WTC11 (cell line): Measurements from ENCODE around the gene MYOM3. TPM values are rescaled to one million over a fixed set of nuclear protein-coding genes. Genes with fewer than 3 reads are reported as not detected.
A peak's percentile ranks its signal among the peaks of the same experiment; 100 is the strongest.

Experiments
- ATAC-seq: fragments of 200-7000 bp; cut with Tn5 transposase; 2 replicates; pipeline ENCODE4 v1.10.0; 2021; ENCODE audit warnings: mild to moderate bottlenecking, moderate library complexity
- CTCF ChIA-PET: fragments of 300-600 bp; sonication (Branson Sonifier 250); formaldehyde crosslinking; loops from one replicate; lab custom pipeline; 2021; ENCODE audit warnings: antibody characterized with exemption; lab: Charles Lee
- POLR2A ChIA-PET: fragments of 350-600 bp; sonication (Branson Sonifier 250); formaldehyde crosslinking; loops from one replicate; lab custom pipeline; 2021; ENCODE audit warnings: antibody characterized with exemption; lab: Charles Lee
- DNase-seq: peaks from one replicate; pipeline ENCODE4 v3.0.0; 2021; ENCODE audit warnings: low spot score
- H3K27ac Mint-ChIP-seq: 2 replicates; pipeline ENCODE4 v1.8.0; 2021; ENCODE audit warnings: mixed read lengths
- H3K27me3 Mint-ChIP-seq: 2 replicates; pipeline ENCODE4 v1.8.0; 2021; ENCODE audit warnings: low read depth, mild to moderate bottlenecking, moderate library complexity, mixed read lengths
- H3K36me3 Mint-ChIP-seq: 2 replicates; pipeline ENCODE4 v1.8.0; 2021; ENCODE audit warnings: mixed read lengths
- H3K4me1 Mint-ChIP-seq: 2 replicates; pipeline ENCODE4 v1.8.0; 2022; ENCODE audit warnings: mixed read lengths
- H3K4me3 Mint-ChIP-seq: 2 replicates; pipeline ENCODE4 v1.8.0; 2021; ENCODE audit warnings: mild to moderate bottlenecking, moderate library complexity, mixed read lengths
- H3K9me3 Mint-ChIP-seq: 2 replicates; pipeline ENCODE4 v1.8.0; 2021; ENCODE audit warnings: mixed read lengths
- CBFB ChIP-seq: sonication (generic); formaldehyde crosslinking; IDR thresholded peaks from 2 replicates; pipeline ENCODE4 v1.8.1; 2022; ENCODE audit warnings: mild to moderate bottlenecking, low read depth, missing genetic modification reagents
- ELF4 ChIP-seq: sonication (generic); formaldehyde crosslinking; IDR thresholded peaks from 2 replicates; pipeline ENCODE4 v1.8.1; 2022; ENCODE audit warnings: low read depth, mild to moderate bottlenecking, moderate library complexity, missing genetic modification reagents
- ESRRA ChIP-seq: sonication (generic); formaldehyde crosslinking; IDR thresholded peaks from 2 replicates; pipeline ENCODE4 v1.8.1; 2022; ENCODE audit warnings: mild to moderate bottlenecking, missing genetic modification reagents, borderline replicate concordance
- ETV6 ChIP-seq: sonication (generic); formaldehyde crosslinking; IDR thresholded peaks from 2 replicates; pipeline ENCODE4 v1.8.1; 2022; ENCODE audit warnings: mild to moderate bottlenecking, missing genetic modification reagents
- FOXJ3 ChIP-seq: sonication (generic); formaldehyde crosslinking; IDR thresholded peaks from 2 replicates; pipeline ENCODE4 v1.9.0; 2021; ENCODE audit warnings: missing genetic modification reagents, mild to moderate bottlenecking, borderline replicate concordance
- GABPB1 ChIP-seq: sonication (generic); formaldehyde crosslinking; IDR thresholded peaks from 2 replicates; pipeline ENCODE4 v1.8.1; 2023; ENCODE audit warnings: mild to moderate bottlenecking, missing genetic modification reagents
- NR2C2 ChIP-seq: sonication (generic); formaldehyde crosslinking; IDR thresholded peaks from 2 replicates; pipeline ENCODE4 v1.8.0; 2022; ENCODE audit warnings: mild to moderate bottlenecking, missing genetic modification reagents
- NR3C1 ChIP-seq: sonication (generic); formaldehyde crosslinking; conservative IDR thresholded peaks from 2 replicates; pipeline ENCODE4 v1.8.1; 2023; ENCODE audit warnings: low read depth, mild to moderate bottlenecking, missing genetic modification reagents
- OVOL2 ChIP-seq: fragments of 250-450 bp; sonication (Bioruptor Pico); IDR thresholded peaks from 2 replicates; pipeline ENCODE4 v1.9.0; 2021; ENCODE audit warnings: mild to moderate bottlenecking, borderline replicate concordance
- PRRX2 ChIP-seq: fragments of 250-450 bp; sonication (Bioruptor Pico); IDR thresholded peaks from 2 replicates; pipeline ENCODE4 v1.8.0; 2021; ENCODE audit warnings: mild to moderate bottlenecking
- SMAD3 ChIP-seq: sonication (generic); formaldehyde crosslinking; IDR thresholded peaks from 2 replicates; pipeline ENCODE4 v1.8.0; 2022; ENCODE audit warnings: missing genetic modification reagents, mild to moderate bottlenecking, borderline replicate concordance
- SOX15 ChIP-seq: fragments of 250-450 bp; sonication (Bioruptor Pico); IDR thresholded peaks from 2 replicates; pipeline ENCODE4 v1.9.0; 2021; ENCODE audit warnings: mild to moderate bottlenecking
- ZBTB21 ChIP-seq: sonication (generic); formaldehyde crosslinking; IDR thresholded peaks from 2 replicates; pipeline ENCODE4 v1.8.1; 2023; ENCODE audit warnings: mild to moderate bottlenecking, missing genetic modification reagents, borderline replicate concordance
- ZNF263 ChIP-seq: sonication (generic); formaldehyde crosslinking; IDR thresholded peaks from 2 replicates; pipeline ENCODE4 v1.8.1; 2022; ENCODE audit warnings: low read depth, mild to moderate bottlenecking, moderate library complexity, missing genetic modification reagents
- ZNF416 ChIP-seq: fragments of 250-450 bp; sonication (Bioruptor Pico); IDR thresholded peaks from 2 replicates; pipeline ENCODE4 v1.9.0; 2021; ENCODE audit warnings: mild to moderate bottlenecking, inconsistent platforms
- ZNF423 ChIP-seq: fragments of 250-450 bp; sonication (Bioruptor Pico); IDR thresholded peaks from 2 replicates; pipeline ENCODE4 v2.1.2; 2022; ENCODE audit warnings: mild to moderate bottlenecking, moderate library complexity
- total RNA-seq: library from RNA; stranded (reverse); gene quantifications from 3 replicates; pipeline ENCODE4 v1.2.3, GENCODE V29; 2021
- TF ChIP-seq, protein P1 (sequence below): sonication (generic); formaldehyde crosslinking; conservative IDR thresholded peaks from 2 replicates; pipeline ENCODE4 v1.8.1; 2022; ENCODE audit warnings: mild to moderate bottlenecking, missing genetic modification reagents
- TF ChIP-seq, protein P2 (sequence below): sonication (generic); formaldehyde crosslinking; IDR thresholded peaks from 2 replicates; pipeline ENCODE4 v1.8.0; 2022; ENCODE audit warnings: mild to moderate bottlenecking, missing genetic modification reagents
- TF ChIP-seq, protein P3 (sequence below): sonication (generic); formaldehyde crosslinking; IDR thresholded peaks from 2 replicates; pipeline ENCODE4 v1.8.1; 2022; ENCODE audit warnings: mild to moderate bottlenecking, missing genetic modification reagents, moderate library complexity, borderline replicate concordance
- TF ChIP-seq, protein P4 (sequence below): fragments of 200-600 bp; IDR thresholded peaks from 2 replicates; pipeline ENCODE4 v1.8.0; 2022; ENCODE audit warnings: antibody characterized with exemption
- TF ChIP-seq, protein P5 (sequence below): sonication (generic); formaldehyde crosslinking; IDR thresholded peaks from 2 replicates; pipeline ENCODE4 v1.8.1; 2023; ENCODE audit warnings: mild to moderate bottlenecking, missing genetic modification reagents, borderline replicate concordance

Gene MYOM3
- total RNA-seq, 1 experiment from 2014 or later = 0.13 TPM

DNA sequence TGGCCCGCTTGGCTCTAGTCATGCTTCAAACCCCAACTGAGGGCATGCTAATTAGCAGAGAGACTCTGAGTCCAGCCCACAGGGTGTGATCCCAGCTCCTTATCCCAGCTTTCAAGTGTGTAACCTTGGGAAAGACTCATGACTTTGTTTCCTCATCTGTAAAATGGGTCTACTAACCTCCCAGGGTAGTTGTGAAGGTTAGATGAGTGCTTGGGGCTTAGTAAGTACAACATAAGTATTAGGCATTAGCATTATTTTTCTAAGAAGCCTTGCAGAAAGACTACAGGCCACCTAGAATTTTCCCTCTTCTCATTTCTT, 2.8 kb downstream of the MYOM3 start (continued):
- no peak for TF ChIP-seq ETV6 (CRISPR knock-in tag)
- no peak for TF ChIP-seq SMAD3
- TF ChIP-seq, all 79 proteins: peak for 0

DNA sequence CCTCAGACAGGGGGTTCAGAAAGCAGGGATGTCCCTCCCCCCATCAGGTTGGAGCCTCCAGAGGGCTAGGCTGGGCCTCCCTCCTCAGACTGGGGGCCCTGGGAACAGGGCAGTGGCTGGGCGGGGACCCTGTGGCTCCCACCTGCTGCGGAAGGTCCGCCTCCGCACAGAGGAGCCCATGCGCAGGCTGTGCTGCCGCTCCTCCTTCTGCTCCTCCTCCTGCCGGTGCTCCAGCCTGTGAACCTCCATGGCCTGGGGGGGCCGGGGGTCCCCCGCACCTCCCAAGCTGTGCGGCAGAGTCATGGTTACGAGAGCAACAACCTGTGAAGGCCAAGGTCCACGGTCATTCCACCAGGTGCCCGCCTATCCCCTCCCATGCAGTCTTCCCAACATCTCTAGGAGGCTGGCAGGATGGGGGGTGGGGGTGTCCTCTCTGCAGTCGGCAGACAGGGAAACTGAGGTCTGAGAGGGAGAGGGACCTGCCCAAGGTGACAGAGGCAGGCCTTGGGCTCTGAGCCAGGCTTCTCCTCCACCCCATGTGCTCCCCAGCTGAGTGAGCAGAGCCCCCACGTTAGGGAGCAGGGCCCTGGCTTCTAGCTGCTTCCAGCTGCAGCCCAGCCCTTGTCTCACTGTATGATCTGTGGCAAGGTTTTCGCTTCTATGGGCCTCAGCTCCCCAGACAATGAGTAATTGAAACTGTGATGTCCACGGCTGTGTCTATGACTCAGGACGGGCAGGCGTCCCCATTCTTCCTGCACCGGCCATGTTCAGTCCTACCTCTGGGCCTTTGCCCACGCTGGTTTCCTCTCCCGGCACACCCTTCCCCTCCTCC, 3.4 kb downstream of the MYOM3 start:
- ATAC-seq (0 out of 2 replicates have a peak, but pooled peaks have one; percentile 7), DNase-seq (no peak)
- Mint-ChIP-seq H3K4me1 (peaks cover 17% of the 10 kb centered on the region), H3K9me3 (no peaks in the 10 kb centered on the region), H3K27ac (no peak overlapping the region), H3K27me3 (no peaks in the 10 kb centered on the region), H3K36me3 (no peaks in the 10 kb centered on the region), H3K4me3 (no peak overlapping the region)
- no peak for TF ChIP-seq ELF4
- peak; percentile 60; the same call in 1 of the 2 replicates for TF ChIP-seq ZNF263
- TF ChIP-seq, protein P1, sequence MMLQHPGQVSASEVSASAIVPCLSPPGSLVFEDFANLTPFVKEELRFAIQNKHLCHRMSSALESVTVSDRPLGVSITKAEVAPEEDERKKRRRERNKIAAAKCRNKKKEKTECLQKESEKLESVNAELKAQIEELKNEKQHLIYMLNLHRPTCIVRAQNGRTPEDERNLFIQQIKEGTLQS (CRISPR knock-in tag) = no peak
- TF ChIP-seq ZNF416 (CRISPR knock-in tag) = no peak
- 0 out of 2 replicates have a peak, but pooled peaks have one; percentile 15 for TF ChIP-seq GABPB1 (CRISPR knock-in tag)
- TF ChIP-seq, protein P2, sequence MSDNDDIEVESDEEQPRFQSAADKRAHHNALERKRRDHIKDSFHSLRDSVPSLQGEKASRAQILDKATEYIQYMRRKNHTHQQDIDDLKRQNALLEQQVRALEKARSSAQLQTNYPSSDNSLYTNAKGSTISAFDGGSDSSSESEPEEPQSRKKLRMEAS = no peak
- TF ChIP-seq CBFB (CRISPR knock-in tag) = no peak
- TF ChIP-seq, protein P3, sequence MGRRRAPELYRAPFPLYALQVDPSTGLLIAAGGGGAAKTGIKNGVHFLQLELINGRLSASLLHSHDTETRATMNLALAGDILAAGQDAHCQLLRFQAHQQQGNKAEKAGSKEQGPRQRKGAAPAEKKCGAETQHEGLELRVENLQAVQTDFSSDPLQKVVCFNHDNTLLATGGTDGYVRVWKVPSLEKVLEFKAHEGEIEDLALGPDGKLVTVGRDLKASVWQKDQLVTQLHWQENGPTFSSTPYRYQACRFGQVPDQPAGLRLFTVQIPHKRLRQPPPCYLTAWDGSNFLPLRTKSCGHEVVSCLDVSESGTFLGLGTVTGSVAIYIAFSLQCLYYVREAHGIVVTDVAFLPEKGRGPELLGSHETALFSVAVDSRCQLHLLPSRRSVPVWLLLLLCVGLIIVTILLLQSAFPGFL = 0 out of 2 replicates have a peak, but pooled peaks have one; percentile 39
- TF ChIP-seq, protein P4, sequence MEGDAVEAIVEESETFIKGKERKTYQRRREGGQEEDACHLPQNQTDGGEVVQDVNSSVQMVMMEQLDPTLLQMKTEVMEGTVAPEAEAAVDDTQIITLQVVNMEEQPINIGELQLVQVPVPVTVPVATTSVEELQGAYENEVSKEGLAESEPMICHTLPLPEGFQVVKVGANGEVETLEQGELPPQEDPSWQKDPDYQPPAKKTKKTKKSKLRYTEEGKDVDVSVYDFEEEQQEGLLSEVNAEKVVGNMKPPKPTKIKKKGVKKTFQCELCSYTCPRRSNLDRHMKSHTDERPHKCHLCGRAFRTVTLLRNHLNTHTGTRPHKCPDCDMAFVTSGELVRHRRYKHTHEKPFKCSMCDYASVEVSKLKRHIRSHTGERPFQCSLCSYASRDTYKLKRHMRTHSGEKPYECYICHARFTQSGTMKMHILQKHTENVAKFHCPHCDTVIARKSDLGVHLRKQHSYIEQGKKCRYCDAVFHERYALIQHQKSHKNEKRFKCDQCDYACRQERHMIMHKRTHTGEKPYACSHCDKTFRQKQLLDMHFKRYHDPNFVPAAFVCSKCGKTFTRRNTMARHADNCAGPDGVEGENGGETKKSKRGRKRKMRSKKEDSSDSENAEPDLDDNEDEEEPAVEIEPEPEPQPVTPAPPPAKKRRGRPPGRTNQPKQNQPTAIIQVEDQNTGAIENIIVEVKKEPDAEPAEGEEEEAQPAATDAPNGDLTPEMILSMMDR = no peak
- no peak for TF ChIP-seq ZNF423 (CRISPR knock-in tag)
- no peak for TF ChIP-seq ZBTB21
- no peak for TF ChIP-seq SOX15 (CRISPR knock-in tag)
- no peak for TF ChIP-seq FOXJ3
- no peak for TF ChIP-seq OVOL2 (CRISPR knock-in tag)
- TF ChIP-seq, protein P5, sequence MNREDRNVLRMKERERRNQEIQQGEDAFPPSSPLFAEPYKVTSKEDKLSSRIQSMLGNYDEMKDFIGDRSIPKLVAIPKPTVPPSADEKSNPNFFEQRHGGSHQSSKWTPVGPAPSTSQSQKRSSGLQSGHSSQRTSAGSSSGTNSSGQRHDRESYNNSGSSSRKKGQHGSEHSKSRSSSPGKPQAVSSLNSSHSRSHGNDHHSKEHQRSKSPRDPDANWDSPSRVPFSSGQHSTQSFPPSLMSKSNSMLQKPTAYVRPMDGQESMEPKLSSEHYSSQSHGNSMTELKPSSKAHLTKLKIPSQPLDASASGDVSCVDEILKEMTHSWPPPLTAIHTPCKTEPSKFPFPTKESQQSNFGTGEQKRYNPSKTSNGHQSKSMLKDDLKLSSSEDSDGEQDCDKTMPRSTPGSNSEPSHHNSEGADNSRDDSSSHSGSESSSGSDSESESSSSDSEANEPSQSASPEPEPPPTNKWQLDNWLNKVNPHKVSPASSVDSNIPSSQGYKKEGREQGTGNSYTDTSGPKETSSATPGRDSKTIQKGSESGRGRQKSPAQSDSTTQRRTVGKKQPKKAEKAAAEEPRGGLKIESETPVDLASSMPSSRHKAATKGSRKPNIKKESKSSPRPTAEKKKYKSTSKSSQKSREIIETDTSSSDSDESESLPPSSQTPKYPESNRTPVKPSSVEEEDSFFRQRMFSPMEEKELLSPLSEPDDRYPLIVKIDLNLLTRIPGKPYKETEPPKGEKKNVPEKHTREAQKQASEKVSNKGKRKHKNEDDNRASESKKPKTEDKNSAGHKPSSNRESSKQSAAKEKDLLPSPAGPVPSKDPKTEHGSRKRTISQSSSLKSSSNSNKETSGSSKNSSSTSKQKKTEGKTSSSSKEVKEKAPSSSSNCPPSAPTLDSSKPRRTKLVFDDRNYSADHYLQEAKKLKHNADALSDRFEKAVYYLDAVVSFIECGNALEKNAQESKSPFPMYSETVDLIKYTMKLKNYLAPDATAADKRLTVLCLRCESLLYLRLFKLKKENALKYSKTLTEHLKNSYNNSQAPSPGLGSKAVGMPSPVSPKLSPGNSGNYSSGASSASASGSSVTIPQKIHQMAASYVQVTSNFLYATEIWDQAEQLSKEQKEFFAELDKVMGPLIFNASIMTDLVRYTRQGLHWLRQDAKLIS (CRISPR knock-in tag) = no peak
- no peak for TF ChIP-seq PRRX2
- TF ChIP-seq ESRRA (CRISPR knock-in tag) = no peak
- no peak for TF ChIP-seq NR2C2 (CRISPR knock-in tag)
- no peak for TF ChIP-seq NR3C1 (CRISPR knock-in tag)
- POLR2A ChIA-PET = no interaction called here
- CTCF ChIA-PET = no interaction called here
